Keratinocyte (primary cell): ENCODE results near the gene MINK1. TPM values are rescaled to one million over a fixed set of nuclear protein-coding genes. Genes with fewer than 3 reads are reported as not detected.

Experiments
- DNase-seq: peaks from one replicate; pipeline ENCODE4 v3.0.0-alpha.2; 2011; ENCODE audit warnings: low read depth, missing footprints, low spot score
- FAIRE-seq: peaks from 2 replicates; lab custom pipeline; 2011; peaks lifted over from hg19 to GRCh38; lab: Jason Lieb, UNC
- H2AFZ ChIP-seq: 2 replicates; pipeline ENCODE4 v1.6.0; 2012; ENCODE audit warnings: low read length, control low read depth, inconsistent platforms; ENCODE audit not compliant: control insufficient read depth
- H3K27ac ChIP-seq: 2 replicates; pipeline ENCODE4 v1.5.1; 2011; ENCODE audit warnings: low read length; ENCODE audit not compliant: control insufficient read depth, insufficient read depth
- H3K27me3 ChIP-seq: 3 replicates; pipeline ENCODE4 v1.6.0; 2011; ENCODE audit warnings: low read length; ENCODE audit not compliant: control insufficient read depth, insufficient read depth; ENCODE audit errors: extremely low read depth
- H3K36me3 ChIP-seq, 2 experiments: 2 replicates in 1 of 2; 3 replicates in 1 of 2; pipeline ENCODE4 v1.5.1; 2011; ENCODE audit warnings: low read length in 2 of 2, mild to moderate bottlenecking in 1 of 2; ENCODE audit not compliant: control insufficient read depth in 2 of 2, insufficient read depth in 2 of 2; ENCODE audit errors: extremely low read depth in 1 of 2
- H3K4me1 ChIP-seq: 3 replicates; pipeline ENCODE4 v1.5.1; 2011; ENCODE audit warnings: low read length; ENCODE audit not compliant: control insufficient read depth, insufficient read depth; ENCODE audit errors: extremely low read depth
- H3K4me2 ChIP-seq: 3 replicates; pipeline ENCODE4 v1.6.0; 2011; ENCODE audit warnings: low read depth, low read length; ENCODE audit not compliant: control insufficient read depth, insufficient read depth; ENCODE audit errors: extremely low read depth
- H3K4me3 ChIP-seq, 3 experiments: fragments of 200-600 bp in 1 of 3; sonication (generic) in 1 of 3; 2 replicates in 2 of 3; 3 replicates in 1 of 3; pipeline ENCODE4 v1.5.1; 2011 to 2016; ENCODE audit warnings: low read length in 3 of 3, mild to moderate bottlenecking in 3 of 3, control low read depth in 2 of 3, inconsistent platforms in 1 of 3, low read depth in 1 of 3, mixed read lengths in 1 of 3, mixed run types in 1 of 3, moderate library complexity in 1 of 3; ENCODE audit not compliant: control insufficient read depth in 2 of 3, insufficient read depth in 2 of 3; ENCODE audit errors: extremely low read depth in 1 of 3
- H3K79me2 ChIP-seq: 2 replicates; pipeline ENCODE4 v1.6.0; 2012; ENCODE audit warnings: low read length; ENCODE audit not compliant: control insufficient read depth, insufficient read depth
- H3K9ac ChIP-seq: 3 replicates; pipeline ENCODE4 v1.6.0; 2011; ENCODE audit warnings: low read length; ENCODE audit not compliant: control insufficient read depth, insufficient read depth; ENCODE audit errors: extremely low read depth
- H3K9me1 ChIP-seq: 3 replicates; pipeline ENCODE4 v1.6.0; 2011; ENCODE audit warnings: low read length; ENCODE audit not compliant: control insufficient read depth, insufficient read depth; ENCODE audit errors: extremely low read depth
- H3K9me3 ChIP-seq: 2 replicates; pipeline ENCODE4 v1.5.1; 2012; ENCODE audit warnings: low read depth, low read length; ENCODE audit not compliant: control insufficient read depth
- H4K20me1 ChIP-seq: 3 replicates; pipeline ENCODE4 v1.6.0; 2011; ENCODE audit warnings: low read length; ENCODE audit not compliant: control insufficient read depth, insufficient read depth; ENCODE audit errors: extremely low read depth
- EZH2 ChIP-seq: IDR thresholded peaks from one replicate; pipeline ENCODE4 v1.6.1; 2012; ENCODE audit warnings: inconsistent platforms, mild to moderate bottlenecking, low read length, moderate library complexity
- dilution Hi-C: fragments of 300-500 bp; cut with MboI; formaldehyde crosslinking; loops from one replicate; pipeline ENCODE4 v1.7.0; 2020; ENCODE audit warnings: low sequenced_read_pairs; ENCODE audit not compliant: extremely low pct_ligation_motif_present
- polyA plus RNA-seq, 5 experiments: library from polyadenylated mRNA; depleted of rRNA in 3 of 5; stranded (reverse) in 3 of 5; stranded (forward) in 1 of 5; unstranded in 1 of 5; fragments of >200 nt; gene quantifications; 1 replicate in 1 of 5; 2 replicates in 3 of 5; 3 replicates in 1 of 5; pipeline versions ENCODE4 v1.2.1 to v1.2.3, GENCODE V29; 2011 to 2012; ENCODE audit warnings: missing spikeins in 2 of 5, low read depth in 1 of 5, low replicate concordance in 1 of 5
- TF ChIP-seq, protein P1 (sequence below), 3 experiments: IDR thresholded peaks in 1 of 3; conservative IDR thresholded peaks in 1 of 3; optimal IDR thresholded peaks in 1 of 3; 2 replicates in 2 of 3; 3 replicates in 1 of 3; pipeline versions ENCODE3 to v1.5.1; 2011; ENCODE audit warnings: low read length in 3 of 3, mild to moderate bottlenecking in 3 of 3, moderate library complexity in 2 of 3, control low read depth in 1 of 3, inconsistent platforms in 1 of 3; ENCODE audit not compliant: insufficient read depth in 2 of 3; ENCODE audit errors: extremely low read depth in 1 of 3

Gene MINK1
- polyA plus RNA-seq, 1 donor (not counting 4 experiments of a cell fraction or from before 2014, with no cell fraction given), result 82.8 TPM

GRCh38 chr17:4932756-4933155 is 99.6 kb downstream of the MINK1 start:
- H3K4me1 ChIP-seq, result peaks cover 7% of the 10 kb centered on the region
- H3K36me3 ChIP-seq, result peaks cover 4 to 13% of the 10 kb centered on the region in 2 experiments
- no peaks in the 10 kb centered on the region for H3K9me1 ChIP-seq
- H3K9me3 ChIP-seq, result no peaks in the 10 kb centered on the region
- no peak overlapping the region for H3K4me3 ChIP-seq
- DNase-seq (no peak), FAIRE-seq (no peak)
- peaks cover 1% of the 10 kb centered on the region for H3K79me2 ChIP-seq
- H2AFZ ChIP-seq, result no peak overlapping the region
- TF ChIP-seq, protein P1, sequence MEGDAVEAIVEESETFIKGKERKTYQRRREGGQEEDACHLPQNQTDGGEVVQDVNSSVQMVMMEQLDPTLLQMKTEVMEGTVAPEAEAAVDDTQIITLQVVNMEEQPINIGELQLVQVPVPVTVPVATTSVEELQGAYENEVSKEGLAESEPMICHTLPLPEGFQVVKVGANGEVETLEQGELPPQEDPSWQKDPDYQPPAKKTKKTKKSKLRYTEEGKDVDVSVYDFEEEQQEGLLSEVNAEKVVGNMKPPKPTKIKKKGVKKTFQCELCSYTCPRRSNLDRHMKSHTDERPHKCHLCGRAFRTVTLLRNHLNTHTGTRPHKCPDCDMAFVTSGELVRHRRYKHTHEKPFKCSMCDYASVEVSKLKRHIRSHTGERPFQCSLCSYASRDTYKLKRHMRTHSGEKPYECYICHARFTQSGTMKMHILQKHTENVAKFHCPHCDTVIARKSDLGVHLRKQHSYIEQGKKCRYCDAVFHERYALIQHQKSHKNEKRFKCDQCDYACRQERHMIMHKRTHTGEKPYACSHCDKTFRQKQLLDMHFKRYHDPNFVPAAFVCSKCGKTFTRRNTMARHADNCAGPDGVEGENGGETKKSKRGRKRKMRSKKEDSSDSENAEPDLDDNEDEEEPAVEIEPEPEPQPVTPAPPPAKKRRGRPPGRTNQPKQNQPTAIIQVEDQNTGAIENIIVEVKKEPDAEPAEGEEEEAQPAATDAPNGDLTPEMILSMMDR (optimal IDR thresholded peaks at IDR 0.05 in 1 of 3, IDR thresholded peaks at IDR 0.05 in 1 of 3, conservative IDR thresholded peaks at IDR 0.05 in 1 of 3; ENCODE audit: extremely low read depth in 1 of 3, insufficient read depth in 2 of 3, low read length in 3 of 3), result no peak
- no peak overlapping the region for H3K4me2 ChIP-seq
- dilution Hi-C loops, result no loop called here
- H3K27ac ChIP-seq, result no peak overlapping the region
- H3K9ac ChIP-seq, result no peak overlapping the region
- no peaks in the 10 kb centered on the region for H3K27me3 ChIP-seq
- no peaks in the 10 kb centered on the region for H4K20me1 ChIP-seq

DNA sequence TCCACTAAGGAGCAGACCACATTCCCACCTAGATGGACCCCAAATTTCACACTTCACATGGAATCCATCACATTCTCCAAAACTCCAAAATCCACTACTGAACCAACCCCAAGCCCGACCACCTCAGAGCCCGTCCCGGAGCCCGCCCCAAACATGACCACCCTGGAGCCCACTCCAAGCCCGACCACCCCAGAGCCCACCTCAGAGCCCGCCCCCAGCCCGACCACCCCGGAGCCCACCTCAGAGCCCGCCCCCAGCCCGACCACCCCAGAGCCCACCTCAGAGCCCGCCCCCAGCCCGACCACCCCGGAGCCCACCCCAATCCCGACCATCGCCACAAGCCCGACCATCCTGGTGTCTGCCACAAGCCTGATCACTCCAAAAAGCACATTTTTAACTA is 100.5 kb downstream of the MINK1 start:
- Histone ChIP-seq H3K4me1 (peaks cover 8% of the 10 kb centered on the region), H3K79me2 (peaks cover 10% of the 10 kb centered on the region), H3K4me3 (no peak overlapping the region), H2AFZ (no peak overlapping the region), H3K4me2 (no peak overlapping the region), H3K27ac (no peak overlapping the region), H3K9me3 (no peaks in the 10 kb centered on the region), H4K20me1 (no peaks in the 10 kb centered on the region), H3K9me1 (no peaks in the 10 kb centered on the region), H3K27me3 (no peaks in the 10 kb centered on the region), H3K36me3 (peaks cover 10 to 19% of the 10 kb centered on the region in 2 experiments), H3K9ac (no peak overlapping the region)
- dilution Hi-C loops, result no loop called here
- TF ChIP-seq, protein P1 (optimal IDR thresholded peaks at IDR 0.05 in 1 of 3, IDR thresholded peaks at IDR 0.05 in 1 of 3, conservative IDR thresholded peaks at IDR 0.05 in 1 of 3; ENCODE audit: extremely low read depth in 1 of 3, insufficient read depth in 2 of 3, low read length in 3 of 3), result no peak
- no peak for TF ChIP-seq EZH2
- FAIRE-seq (no peak), DNase-seq (no peak)
